ENCODE data around the gene COTL1.
"Not testable (repeated sequence)": the region's sequence is repeated elsewhere in the genome, so short reads cannot be mapped to it uniquely, and the experiment has no call there.

The COTL1 gene

DNA sequence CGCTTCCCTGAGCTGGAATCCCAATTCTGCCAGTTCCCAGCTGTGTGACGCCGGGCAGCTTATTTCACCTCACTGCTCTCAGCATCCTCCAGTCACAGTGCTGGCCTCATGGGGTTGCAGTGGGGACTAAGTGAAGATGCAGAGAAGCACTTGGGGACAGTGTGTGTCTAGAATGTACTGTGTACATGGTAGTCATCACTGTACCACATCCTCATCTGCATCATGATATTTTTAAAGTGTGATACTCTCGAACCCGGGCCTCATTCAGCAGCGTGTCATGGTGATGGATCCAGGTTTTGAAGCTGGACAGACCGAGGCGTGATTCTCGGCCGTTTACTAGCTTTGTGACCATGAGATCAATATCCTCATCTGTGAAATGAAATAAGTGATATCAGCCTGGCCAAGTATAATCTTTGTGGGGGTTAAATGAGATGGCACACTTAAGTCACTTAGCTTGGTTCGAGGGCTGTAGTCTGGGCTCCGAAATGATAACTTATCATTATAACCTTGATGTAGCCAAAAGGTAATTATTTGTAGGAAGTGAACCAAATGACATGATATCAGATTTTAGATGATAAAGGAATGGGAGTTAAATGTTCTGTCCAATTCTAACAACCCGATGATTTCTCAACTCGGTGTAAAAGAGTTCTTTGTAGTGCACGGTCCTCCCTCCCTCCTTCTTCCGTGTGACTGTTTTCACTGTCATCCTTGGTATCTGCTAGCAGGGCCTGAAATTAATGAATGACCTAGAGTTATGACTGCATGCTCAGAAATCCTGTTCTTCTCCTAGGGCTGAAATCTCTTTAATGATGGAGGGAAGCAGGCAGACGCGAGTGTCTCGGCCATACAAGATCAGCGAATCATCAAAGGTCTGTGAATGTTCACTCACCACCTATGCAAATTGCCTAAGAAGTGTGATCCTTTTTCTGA is 32.4 kb upstream of the COTL1 start:
- TF ChIP-seq ZNF274 (IDR thresholded peaks at IDR 0.05; ENCODE audit: low read depth, low read length), result no peak
- H3K4me3 ChIP-seq (ENCODE audit: low read length), result no peak overlapping the region

DNA sequence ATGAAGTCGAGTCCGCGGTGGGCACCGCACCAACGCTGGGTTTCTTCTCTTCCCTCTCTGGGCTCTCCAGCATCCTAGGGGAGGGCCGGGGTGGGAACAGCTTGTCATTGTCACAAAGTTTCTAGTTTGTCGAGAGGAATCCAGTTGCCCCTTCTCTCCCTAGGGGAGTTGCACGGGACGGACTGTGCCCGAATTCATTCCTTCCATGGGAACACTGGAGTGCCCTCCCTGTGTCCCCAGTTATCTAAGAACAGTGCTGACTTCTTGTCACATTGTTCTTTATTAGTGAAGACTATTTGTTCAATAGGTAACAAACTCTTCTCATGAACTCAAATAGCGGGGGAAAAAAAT is 31.6 kb upstream of the COTL1 start:
- no peak for TF ChIP-seq ZNF274 (IDR thresholded peaks at IDR 0.05; ENCODE audit: low read depth, low read length)
- H3K4me3 ChIP-seq (ENCODE audit: low read length), result peak overlapping the region; percentile 70; the same call in 1 of the 2 replicates

DNA sequence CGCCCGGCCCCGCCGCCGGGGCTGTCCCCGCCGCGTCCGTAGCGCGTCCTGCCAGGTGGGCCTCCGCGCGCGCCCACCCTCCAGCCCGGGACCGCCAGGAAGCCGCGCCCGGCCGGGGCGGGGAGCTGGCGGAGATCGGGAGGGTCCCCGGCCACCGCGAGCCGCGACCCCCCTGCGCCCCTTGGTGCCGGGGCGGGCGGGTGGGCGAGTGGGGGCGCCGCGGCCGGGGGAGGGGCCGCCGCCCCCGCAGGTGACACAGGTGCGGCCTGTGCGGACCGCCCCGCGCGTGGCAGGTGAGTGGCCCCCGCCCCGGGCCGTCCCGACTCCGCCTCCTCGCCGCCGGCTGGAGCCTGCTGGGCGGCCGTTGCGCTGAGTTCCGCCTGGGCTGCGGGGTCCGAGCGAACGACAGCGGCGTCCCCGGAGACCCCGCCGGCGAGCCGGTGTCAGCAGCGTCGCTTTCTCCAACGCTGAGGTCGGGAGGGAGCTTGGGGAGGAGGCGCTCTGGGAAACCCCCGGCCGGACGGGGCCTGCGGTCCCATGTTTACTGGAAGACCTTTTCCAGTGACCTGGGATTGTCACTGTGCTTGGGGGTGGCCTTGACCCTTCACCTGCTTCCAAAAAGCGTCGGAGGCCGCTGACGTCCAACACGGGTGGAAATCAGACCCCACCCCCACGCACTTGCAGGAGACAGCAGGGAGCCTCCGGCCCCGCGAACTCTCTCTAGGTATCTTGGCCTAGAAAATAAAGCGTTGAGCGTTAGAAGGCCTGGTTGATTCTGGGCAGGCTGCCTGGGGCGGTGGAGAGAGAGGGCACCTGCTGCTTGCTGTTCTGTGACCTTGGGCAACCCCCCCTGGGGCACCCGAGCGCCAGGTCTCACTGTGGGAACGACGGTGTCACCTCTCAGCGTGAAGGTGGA is 31.0 kb upstream of the COTL1 start:
- H3K4me3 ChIP-seq (ENCODE audit: low read length), result peak overlapping the region; percentile 70
- no peak for TF ChIP-seq ZNF274 (IDR thresholded peaks at IDR 0.05; ENCODE audit: low read depth, low read length)

DNA sequence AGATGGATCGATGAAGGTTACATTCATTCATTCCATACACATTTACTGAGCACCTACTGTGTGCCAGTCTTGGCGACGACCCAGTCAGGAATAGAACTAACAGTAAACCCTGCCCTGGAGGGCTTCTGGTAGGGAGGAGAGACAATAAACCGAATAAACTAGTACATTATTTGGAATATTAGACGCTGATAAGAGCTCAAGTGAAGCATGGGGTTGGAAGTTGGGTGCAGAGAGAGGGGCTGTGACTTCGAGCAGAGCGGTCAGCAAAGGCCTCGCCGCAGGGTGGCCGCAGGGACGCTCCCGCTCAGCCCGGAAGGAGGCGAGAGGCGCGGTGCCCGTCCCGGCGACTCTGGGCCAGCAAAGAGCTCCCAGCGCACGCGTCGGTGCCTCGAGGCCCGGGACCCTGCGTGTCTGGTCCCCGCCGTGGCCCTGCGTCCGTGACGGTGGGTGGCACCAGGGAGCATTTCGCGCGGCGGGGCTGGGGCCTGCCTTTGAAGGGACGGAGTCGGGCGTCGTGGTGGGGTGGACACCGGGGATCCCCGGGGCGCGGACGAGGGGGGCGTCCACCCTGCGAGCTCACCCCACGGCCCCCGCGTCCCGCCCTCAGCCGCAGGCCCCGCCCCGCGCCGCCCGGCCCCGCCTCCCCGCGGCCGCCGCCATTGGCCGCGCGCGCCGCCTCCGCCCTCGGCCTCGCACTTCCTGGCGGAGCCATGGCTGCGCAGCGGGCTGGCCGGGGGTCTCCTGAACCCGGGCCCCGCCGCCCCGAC is 30.1 kb upstream of the COTL1 start, which contains the start of gene KLHL36:
KLHL36 (plus strand) TSS at position 684 of the 767 bp plus-strand sequence. CDS start 2,357 bp downstream, outside the sequence.
- H3K4me3 ChIP-seq (ENCODE audit: low read length), result peak within 1 kb of the TSS; percentile 70
- no peak for TF ChIP-seq ZNF274 (IDR thresholded peaks at IDR 0.05; ENCODE audit: low read depth, low read length)

DNA sequence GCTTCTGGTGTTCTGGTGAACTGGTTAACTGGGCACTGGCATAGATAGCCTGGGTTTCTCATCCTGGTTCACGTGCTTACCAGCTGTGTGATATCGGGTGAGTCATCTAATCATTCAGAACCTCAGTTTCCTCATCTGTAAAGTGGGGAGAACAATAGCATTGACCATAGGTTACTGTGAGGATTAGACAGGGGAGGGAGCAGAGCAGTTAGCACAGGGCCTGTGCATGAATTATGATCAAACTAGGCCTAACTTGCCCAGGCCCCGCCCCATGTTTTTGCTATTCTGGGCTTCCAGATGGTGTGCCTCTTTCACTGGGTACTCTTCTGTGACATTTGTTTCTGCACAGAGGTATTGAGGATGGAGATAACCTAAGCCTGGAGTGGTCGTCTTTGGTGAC is 25.8 kb upstream of the COTL1 start:
- H3K4me3 ChIP-seq (ENCODE audit: low read length), result no peak overlapping the region
- TF ChIP-seq ZNF274 (IDR thresholded peaks at IDR 0.05; ENCODE audit: low read depth, low read length), result no peak

DNA sequence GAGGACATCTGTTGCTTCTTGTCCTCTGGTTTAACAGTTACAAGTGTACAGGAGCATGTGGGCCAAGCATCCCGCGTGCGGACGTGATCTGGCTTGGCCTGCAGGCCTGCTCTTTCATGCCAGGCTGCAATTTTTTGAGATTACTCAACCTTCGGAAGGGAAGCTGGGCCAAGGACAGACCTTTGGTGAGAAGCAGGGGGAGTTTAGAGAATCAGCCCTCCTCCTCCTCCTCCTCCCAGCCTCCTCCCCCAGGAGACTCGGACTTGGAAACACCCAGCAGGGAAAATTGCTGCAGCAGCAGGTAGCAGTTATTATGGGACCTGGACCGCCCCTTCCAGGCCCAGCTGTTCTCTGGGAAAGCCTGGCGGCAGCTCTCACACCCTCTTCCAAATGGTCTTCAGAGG is 25.3 kb upstream of the COTL1 start:
- TF ChIP-seq ZNF274 (IDR thresholded peaks at IDR 0.05; ENCODE audit: low read depth, low read length), result no peak
- H3K4me3 ChIP-seq (ENCODE audit: low read length), result no peak overlapping the region

DNA sequence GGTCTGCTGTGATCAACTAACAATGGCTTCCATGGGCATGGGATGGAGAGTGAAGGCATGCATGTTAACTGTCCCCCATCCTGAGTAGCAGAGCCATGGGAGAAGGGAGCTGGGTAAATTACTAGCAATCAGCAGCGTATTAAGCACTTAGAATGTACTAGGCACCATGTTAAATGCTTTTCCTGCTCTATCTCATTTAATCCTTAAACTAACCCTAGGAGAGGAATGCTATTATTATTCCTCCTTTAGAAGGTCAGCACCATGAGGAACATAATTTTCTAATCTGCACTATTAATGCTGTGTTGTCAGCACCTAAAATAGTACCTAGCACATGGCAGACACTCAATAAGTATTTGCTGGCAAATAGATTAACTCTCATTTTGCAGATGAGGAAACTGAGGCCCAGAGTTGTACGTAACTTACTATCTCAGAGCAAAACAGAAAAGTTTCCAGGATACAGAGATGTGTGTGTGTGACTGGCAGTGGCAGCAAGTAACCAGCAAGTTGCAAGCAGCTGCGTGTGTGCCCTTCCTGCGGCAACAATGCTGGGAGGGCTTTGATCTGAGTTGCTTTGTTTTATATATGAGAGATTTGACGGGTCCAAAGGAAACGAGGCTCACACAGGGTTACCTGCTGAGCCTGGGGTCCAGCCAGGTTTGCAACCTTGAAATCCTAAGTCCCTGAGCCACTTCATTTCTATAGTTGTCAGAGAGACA is 23.9 kb upstream of the COTL1 start:
- TF ChIP-seq ZNF274 (IDR thresholded peaks at IDR 0.05; ENCODE audit: low read depth, low read length), result no peak
- peak overlapping the region; percentile 2; the same call in 1 of the 2 replicates for H3K4me3 ChIP-seq (ENCODE audit: low read length)

DNA sequence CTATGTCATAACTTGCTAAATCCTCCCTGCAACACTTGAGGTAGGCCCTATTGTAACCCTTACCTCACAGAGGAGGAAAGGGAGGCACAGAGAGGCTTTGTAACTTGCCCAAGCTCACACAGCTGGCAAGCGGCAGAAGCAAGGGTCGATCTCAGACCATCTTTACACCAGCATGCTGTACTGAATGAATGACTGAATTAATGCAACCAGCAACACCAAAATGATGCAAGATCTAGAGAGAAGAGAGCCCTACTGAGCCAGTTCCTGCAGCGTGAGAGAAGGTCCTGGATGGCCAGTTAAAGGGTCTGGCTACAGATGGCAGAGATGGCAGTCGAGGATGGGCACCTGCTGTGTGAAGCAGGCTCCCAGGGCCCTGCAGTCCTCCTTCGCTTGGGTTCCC is 22.3 kb upstream of the COTL1 start:
- no peak for TF ChIP-seq ZNF274 (IDR thresholded peaks at IDR 0.05; ENCODE audit: low read depth, low read length)
- H3K4me3 ChIP-seq (ENCODE audit: low read length), result no peak overlapping the region

DNA sequence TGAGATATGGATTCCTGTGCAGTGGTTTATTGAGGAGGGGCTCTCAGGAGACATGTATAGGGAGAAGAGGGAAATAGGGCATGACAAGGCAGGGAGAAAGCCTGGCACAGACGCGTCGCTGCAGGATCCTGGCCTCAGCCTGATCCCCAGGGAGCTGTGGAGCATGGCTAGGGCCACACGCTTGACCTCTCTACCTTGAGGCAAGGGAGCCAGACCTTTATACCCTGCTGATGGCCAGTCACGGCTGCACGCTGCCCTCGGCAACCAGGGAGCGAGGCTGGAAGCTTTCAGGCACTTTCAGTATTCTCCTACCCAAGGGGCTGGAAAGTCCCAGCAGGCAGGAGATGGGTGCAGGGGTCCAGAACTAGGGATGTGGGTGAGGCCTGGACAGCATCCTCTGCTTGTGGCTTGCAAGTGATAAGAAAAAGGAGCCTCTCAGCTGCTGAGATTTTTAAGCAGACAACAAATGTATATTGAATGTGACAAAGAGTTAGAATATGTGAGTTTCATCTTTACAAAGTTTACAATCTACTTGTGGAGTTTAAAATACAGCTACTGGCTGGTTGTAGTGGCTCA is 20.4 kb upstream of the COTL1 start:
- TF ChIP-seq ZNF274 (IDR thresholded peaks at IDR 0.05; ENCODE audit: low read depth, low read length), result no peak
- H3K4me3 ChIP-seq (ENCODE audit: low read length), result no peak overlapping the region

DNA sequence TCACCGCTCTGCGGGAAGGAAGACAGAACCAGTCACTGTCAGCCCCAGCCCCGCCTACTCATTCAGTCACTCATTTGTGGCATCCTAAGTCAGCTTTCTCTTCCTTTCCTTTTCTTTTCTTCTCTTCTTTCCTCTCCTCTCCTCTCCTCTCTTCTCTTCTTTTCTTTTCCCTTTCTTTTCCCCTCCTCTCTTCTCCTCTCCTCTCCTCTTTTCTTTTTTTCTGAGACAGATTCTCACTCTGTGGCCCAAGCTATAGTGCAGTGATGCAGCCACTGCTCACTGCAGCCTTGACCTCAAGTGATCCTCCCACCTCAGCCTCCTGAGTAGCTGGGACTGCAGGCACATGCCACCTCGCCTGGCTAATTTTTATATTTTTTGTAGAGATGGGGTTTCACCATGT is 19.8 kb upstream of the COTL1 start:
- TF ChIP-seq ZNF274 (IDR thresholded peaks at IDR 0.05; ENCODE audit: low read depth, low read length), result no peak
- no peak overlapping the region for H3K4me3 ChIP-seq (ENCODE audit: low read length)

DNA sequence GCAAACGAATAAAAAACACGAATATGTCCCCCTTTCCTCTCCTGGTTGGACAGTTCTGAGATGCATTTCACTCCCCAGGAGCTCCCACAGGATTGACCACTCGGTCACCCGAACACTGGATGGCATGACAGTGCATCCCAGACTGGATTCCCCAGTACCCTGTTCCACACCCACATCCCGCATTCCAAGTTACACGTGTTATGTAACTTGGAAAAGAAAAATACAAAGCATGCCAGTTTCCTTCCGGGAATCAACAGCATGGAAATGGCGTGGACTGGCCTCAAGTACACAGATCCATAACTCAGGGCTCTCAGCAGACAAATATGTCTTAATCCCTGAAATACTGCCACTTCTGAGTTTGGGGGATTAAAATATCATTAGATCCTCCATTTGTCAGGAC is 17.8 kb upstream of the COTL1 start:
- no peak for TF ChIP-seq ZNF274 (IDR thresholded peaks at IDR 0.05; ENCODE audit: low read depth, low read length)
- no peak overlapping the region for H3K4me3 ChIP-seq (ENCODE audit: low read length)

DNA sequence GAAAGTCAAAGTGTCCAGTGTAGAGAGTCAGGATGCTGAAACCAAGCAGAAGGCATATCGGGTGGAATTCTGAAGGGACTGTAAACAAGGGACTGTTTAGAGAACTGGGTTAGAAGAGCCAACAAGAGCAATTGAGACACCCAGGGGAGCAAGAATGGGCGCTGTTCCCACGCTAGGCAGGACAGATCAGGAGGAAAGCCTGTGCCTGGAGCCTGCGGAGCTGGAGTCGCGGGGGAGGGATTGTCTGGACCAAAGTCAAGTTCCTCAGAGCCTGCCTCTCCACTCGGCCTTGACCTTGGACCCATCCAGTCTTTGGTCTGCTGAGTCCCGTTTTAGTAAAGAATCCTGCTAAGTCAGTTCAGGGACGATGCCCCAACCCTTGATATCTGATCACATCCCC is 15.7 kb upstream of the COTL1 start:
- TF ChIP-seq ZNF274 (IDR thresholded peaks at IDR 0.05; ENCODE audit: low read depth, low read length), result no peak
- H3K4me3 ChIP-seq (ENCODE audit: low read length), result no peak overlapping the region

DNA sequence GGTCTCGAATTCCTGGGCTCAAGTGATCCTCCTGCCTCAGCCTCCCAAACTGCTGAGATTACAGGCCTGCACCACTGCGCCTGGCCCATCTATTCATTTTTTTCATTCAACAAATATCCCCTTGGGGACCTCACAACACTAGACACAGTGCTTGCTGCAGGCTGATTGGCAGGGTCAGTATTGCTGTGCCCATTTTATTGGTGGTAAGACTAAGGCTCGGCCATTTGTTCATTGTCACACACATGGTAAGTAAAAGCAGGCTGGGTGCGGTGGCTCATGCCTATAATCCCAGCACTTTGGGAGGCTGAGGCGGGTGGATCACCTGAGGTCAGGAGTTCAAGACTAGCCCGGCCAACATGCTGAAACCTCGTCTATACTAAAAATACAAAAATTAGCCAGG is 15.0 kb upstream of the COTL1 start:
- H3K4me3 ChIP-seq (ENCODE audit: low read length), result not testable (repeated sequence)
